Astrocyte (in vitro differentiated cells and primary cell): Measurements from ENCODE around the gene ETV5. TPM values are rescaled to one million over a fixed set of nuclear protein-coding genes. Genes with fewer than 3 reads are reported as not detected.

ENCODE experiments used
- DNase-seq: peaks from one replicate; pipeline ENCODE4 v3.0.0-alpha.2; 2010; ENCODE audit warnings: low read depth
- FAIRE-seq: peaks from 2 replicates; lab custom pipeline; 2011; peaks lifted over from hg19 to GRCh38; lab: Jason Lieb, UNC
- H2AFZ ChIP-seq: 2 replicates; pipeline ENCODE4 v1.6.0; 2012; ENCODE audit warnings: low read depth, low read length, inconsistent platforms
- H3K27ac ChIP-seq: 2 replicates; pipeline ENCODE4 v1.5.1; 2011; ENCODE audit warnings: low read depth, low read length, inconsistent platforms
- H3K27me3 ChIP-seq: 2 replicates; pipeline ENCODE4 v1.6.0; 2011; ENCODE audit warnings: low read length, inconsistent platforms; ENCODE audit not compliant: insufficient read depth
- H3K36me3 ChIP-seq: 2 replicates; pipeline ENCODE4 v1.5.1; 2011; ENCODE audit warnings: low read length, inconsistent platforms; ENCODE audit not compliant: insufficient read depth
- H3K4me1 ChIP-seq: 2 replicates; pipeline ENCODE4 v1.5.1; 2011; ENCODE audit warnings: low read length, inconsistent platforms; ENCODE audit not compliant: insufficient read depth
- H3K4me2 ChIP-seq: 2 replicates; pipeline ENCODE4 v1.6.0; 2012; ENCODE audit warnings: low read length, inconsistent platforms
- H3K4me3 ChIP-seq: 2 replicates; pipeline ENCODE4 v1.5.1; 2011; ENCODE audit warnings: low read depth, mild to moderate bottlenecking, low read length, inconsistent platforms; ENCODE audit not compliant: insufficient read depth
- H3K79me2 ChIP-seq: 2 replicates; pipeline ENCODE4 v1.6.0; 2012; ENCODE audit warnings: mild to moderate bottlenecking, low read length, inconsistent platforms; ENCODE audit not compliant: insufficient read depth
- H3K9ac ChIP-seq: 2 replicates; pipeline ENCODE4 v1.6.0; 2012; ENCODE audit warnings: mild to moderate bottlenecking, low read length, inconsistent platforms
- H3K9me3 ChIP-seq: 2 replicates; pipeline ENCODE4 v1.5.1; 2012; ENCODE audit warnings: low read depth, mild to moderate bottlenecking, low read length, inconsistent platforms; ENCODE audit not compliant: insufficient read depth
- H4K20me1 ChIP-seq: 2 replicates; pipeline ENCODE4 v1.6.0; 2012; ENCODE audit warnings: low read length, inconsistent platforms; ENCODE audit not compliant: insufficient read depth
- H3K27ac Mint-ChIP-seq: one replicate; pipeline ENCODE4 v1.8.0; 2021; ENCODE audit warnings: mild to moderate bottlenecking, mixed read lengths; ENCODE audit not compliant: unreplicated experiment
- H3K27me3 Mint-ChIP-seq: one replicate; pipeline ENCODE4 v1.8.0; 2021; ENCODE audit warnings: low read depth, mixed read lengths; ENCODE audit not compliant: unreplicated experiment
- H3K36me3 Mint-ChIP-seq: one replicate; pipeline ENCODE4 v1.8.0; 2021; ENCODE audit warnings: low read depth, mixed read lengths; ENCODE audit not compliant: unreplicated experiment
- H3K4me1 Mint-ChIP-seq: one replicate; pipeline ENCODE4 v1.8.0; 2021; ENCODE audit warnings: low read depth, mixed read lengths; ENCODE audit not compliant: unreplicated experiment
- H3K4me3 Mint-ChIP-seq: one replicate; pipeline ENCODE4 v1.8.0; 2021; ENCODE audit warnings: mild to moderate bottlenecking, moderate library complexity, mixed read lengths; ENCODE audit not compliant: unreplicated experiment
- H3K9me3 Mint-ChIP-seq: one replicate; pipeline ENCODE4 v1.8.0; 2021; ENCODE audit warnings: mild to moderate bottlenecking, mixed read lengths; ENCODE audit not compliant: unreplicated experiment
- CTCF ChIP-seq: IDR thresholded peaks from 2 replicates; pipeline ENCODE4 v1.5.1; 2011; ENCODE audit warnings: low read depth, mild to moderate bottlenecking, inconsistent platforms, low read length, moderate library complexity; ENCODE audit not compliant: insufficient read depth
- EZH2 ChIP-seq: IDR thresholded peaks from 2 replicates; pipeline ENCODE4 v1.6.1; 2012; ENCODE audit warnings: mild to moderate bottlenecking, low read length, inconsistent platforms; ENCODE audit not compliant: insufficient read depth
- total RNA-seq: library from RNA; stranded (reverse); gene quantifications from 2 replicates; pipeline ENCODE4 v1.2.1, GENCODE V29; 2021

The ETV5 gene
- total RNA-seq, 1 donor from 2014 or later: 55.3 TPM

GRCh38 chr3:186094696-186095425 is 14.0 kb downstream of the ETV5 start:
- no peak overlapping the region for H2AFZ ChIP-seq
- Mint-ChIP-seq H3K4me1 (peaks cover 41% of the 10 kb centered on the region), H3K27ac (no peak overlapping the region), H3K27me3 (no peaks in the 10 kb centered on the region), H3K4me3 (no peak overlapping the region), H3K36me3 (peaks cover 30% of the 10 kb centered on the region), H3K9me3 (peaks cover 2% of the 10 kb centered on the region)
- no peak overlapping the region for H3K27ac ChIP-seq
- no peak overlapping the region for H3K9ac ChIP-seq
- H3K4me3 ChIP-seq: no peak overlapping the region
- DNase-seq: no peak
- no peaks in the 10 kb centered on the region for H3K9me3 ChIP-seq
- no peaks in the 10 kb centered on the region for H3K79me2 ChIP-seq
- H3K4me1 ChIP-seq: peaks cover 27% of the 10 kb centered on the region
- no peak for FAIRE-seq
- H3K4me2 ChIP-seq: no peak overlapping the region
- peaks cover 27% of the 10 kb centered on the region for H4K20me1 ChIP-seq
- no peak for TF ChIP-seq CTCF
- no peak for TF ChIP-seq EZH2
- no peaks in the 10 kb centered on the region for H3K27me3 ChIP-seq
- peaks cover 8% of the 10 kb centered on the region for H3K36me3 ChIP-seq

- no peak for TF ChIP-seq EZH2
- no peak for TF ChIP-seq CTCF
- FAIRE-seq: no peak
- no peaks in the 10 kb centered on the region for H3K27me3 Mint-ChIP-seq
Measured at GRCh38 chr3:186094271-186094670, 14.6 kb downstream of the ETV5 start.

GRCh38 chr3:186093271-186093900 is 15.5 kb downstream of the ETV5 start:
- Mint-ChIP-seq H3K36me3 (peaks cover 37% of the 10 kb centered on the region), H3K27ac (no peak overlapping the region), H3K4me3 (no peak overlapping the region), H3K27me3 (no peaks in the 10 kb centered on the region), H3K4me1 (peaks cover 28% of the 10 kb centered on the region), H3K9me3 (peaks cover 2% of the 10 kb centered on the region)
- Histone ChIP-seq H4K20me1 (peaks cover 20% of the 10 kb centered on the region), H2AFZ (no peak overlapping the region), H3K36me3 (peaks cover 8% of the 10 kb centered on the region), H3K4me3 (no peak overlapping the region), H3K79me2 (no peaks in the 10 kb centered on the region), H3K9me3 (no peaks in the 10 kb centered on the region), H3K9ac (no peak overlapping the region), H3K4me2 (no peak overlapping the region), H3K4me1 (peaks cover 12% of the 10 kb centered on the region), H3K27ac (no peak overlapping the region), H3K27me3 (no peaks in the 10 kb centered on the region)
- FAIRE-seq: no peak
- no peak for DNase-seq
- TF ChIP-seq EZH2 (no peak), CTCF (no peak)

More at GRCh38 chr3:186094271-186094670, 14.6 kb downstream of the ETV5 start:
- Mint-ChIP-seq H3K4me3 (no peak overlapping the region), H3K36me3 (peaks cover 34% of the 10 kb centered on the region), H3K9me3 (peaks cover 2% of the 10 kb centered on the region), H3K4me1 (peaks cover 37% of the 10 kb centered on the region), H3K27ac (no peak overlapping the region)
- no peak for DNase-seq
- H3K9ac ChIP-seq: no peak overlapping the region
- H3K9me3 ChIP-seq: no peaks in the 10 kb centered on the region
- no peaks in the 10 kb centered on the region for H3K27me3 ChIP-seq
- H3K27ac ChIP-seq: no peak overlapping the region
- H3K36me3 ChIP-seq: peaks cover 8% of the 10 kb centered on the region
- peaks cover 21% of the 10 kb centered on the region for H4K20me1 ChIP-seq
- no peak overlapping the region for H3K4me3 ChIP-seq
- no peak overlapping the region for H2AFZ ChIP-seq
- H3K79me2 ChIP-seq: no peaks in the 10 kb centered on the region
- peaks cover 21% of the 10 kb centered on the region for H3K4me1 ChIP-seq
- no peak overlapping the region for H3K4me2 ChIP-seq
